IPS-18c (cell line): Measurements from ENCODE around the gene CTAGE9.
"Not testable (repeated sequence)": the region's sequence is repeated elsewhere in the genome, so short reads cannot be mapped to it uniquely, and the experiment has no call there.

Source experiments
- H3K4me3 ChIP-seq: 2 replicates; pipeline ENCODE4 v1.7.0; 2013; ENCODE audit warnings: low read depth, mild to moderate bottlenecking, low read length, moderate library complexity; ENCODE audit not compliant: insufficient read depth
- H3K9me3 ChIP-seq: one replicate; pipeline ENCODE4 v1.6.1; 2013; ENCODE audit warnings: mild to moderate bottlenecking, low read length, moderate library complexity; ENCODE audit not compliant: control insufficient read depth, insufficient read depth

Gene CTAGE9

DNA sequence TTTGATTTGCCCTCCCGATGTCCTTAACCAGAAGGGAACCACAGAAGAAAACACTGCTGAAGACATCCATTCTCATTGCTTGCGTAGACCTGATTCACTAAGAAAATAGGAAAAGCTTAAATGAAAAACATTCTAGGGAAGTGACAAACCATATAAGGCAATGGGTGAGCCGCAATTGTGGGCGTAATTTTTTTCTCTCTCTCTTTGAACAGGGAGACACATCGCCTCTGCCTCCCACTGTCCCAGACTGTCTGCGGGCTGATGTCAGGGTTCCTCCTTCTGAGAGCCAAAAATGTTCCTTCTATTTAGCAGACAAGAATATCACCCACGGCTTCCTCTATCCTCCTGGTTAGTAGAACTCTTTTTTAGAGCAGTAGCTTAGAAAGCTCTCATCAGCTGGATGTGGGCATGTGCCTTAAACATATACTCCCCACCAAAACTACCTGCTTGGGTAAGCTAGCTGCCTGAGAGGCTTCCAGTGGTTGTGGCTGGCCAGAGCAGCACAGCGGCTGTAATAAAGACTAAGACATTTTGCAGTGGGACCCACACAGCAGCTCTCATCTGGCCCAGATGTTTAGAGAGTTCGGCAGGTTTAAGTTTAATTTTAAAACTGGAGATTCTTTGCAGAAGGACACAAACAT lies 22.7 kb upstream of the CTAGE9 start:
- H3K4me3 ChIP-seq, result no peak overlapping the region

DNA sequence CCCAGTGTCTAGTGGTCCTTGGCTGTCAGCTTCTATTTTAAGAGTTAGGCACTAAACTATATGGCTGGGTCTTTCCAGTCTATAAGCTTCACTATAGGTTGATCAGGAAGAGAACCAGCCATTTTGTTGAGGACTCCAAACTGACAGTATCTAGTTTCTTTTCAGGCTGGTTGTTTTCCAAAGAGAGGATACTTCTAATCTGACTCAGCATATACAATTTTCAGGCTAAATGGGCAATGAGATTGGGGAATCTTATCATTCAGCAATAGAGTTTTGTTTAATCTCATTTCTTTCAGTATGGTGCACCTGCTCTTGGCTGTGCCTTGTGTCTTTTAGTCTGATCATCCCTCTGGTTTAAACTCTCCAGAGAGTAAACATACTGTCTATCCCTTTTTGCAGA lies 20.4 kb upstream of the CTAGE9 start:
- Histone ChIP-seq H3K4me3 (no peak overlapping the region), H3K9me3 (no peaks in the 10 kb centered on the region)

More for the DNA sequence above, 22.7 kb upstream of the CTAGE9 start:
- H3K9me3 ChIP-seq, result no peaks in the 10 kb centered on the region

- Histone ChIP-seq H3K9me3 (no peaks in the 10 kb centered on the region), H3K4me3 (no peak overlapping the region)
Observed at GRCh38 chr6:131730264-131730663, 19.4 kb upstream of the CTAGE9 start.

DNA sequence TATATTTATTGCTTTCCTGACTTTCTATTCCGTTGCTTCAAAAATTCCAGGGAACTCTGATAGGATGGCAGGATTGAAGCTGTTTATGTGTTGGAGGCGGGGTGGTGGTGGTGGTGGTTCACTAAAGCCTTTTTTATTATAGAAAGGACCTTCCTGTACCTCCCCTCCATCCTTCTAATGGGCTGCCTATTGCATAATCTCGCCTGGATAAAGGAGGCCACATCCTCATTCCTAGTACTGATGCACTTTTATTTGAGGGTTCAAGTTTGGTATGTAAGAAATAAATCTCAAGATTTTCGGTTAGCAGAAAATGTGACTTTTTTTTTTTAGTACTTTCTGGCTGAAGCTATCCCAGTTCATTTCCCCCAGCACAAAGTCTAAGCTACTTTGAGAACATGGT lies 18.7 kb upstream of the CTAGE9 start:
- Histone ChIP-seq H3K9me3 (no peaks in the 10 kb centered on the region), H3K4me3 (no peak overlapping the region)

GRCh38 chr6:131728296-131728939 lies 17.6 kb upstream of the CTAGE9 start:
- Histone ChIP-seq H3K9me3 (no peaks in the 10 kb centered on the region), H3K4me3 (no peak overlapping the region)

DNA sequence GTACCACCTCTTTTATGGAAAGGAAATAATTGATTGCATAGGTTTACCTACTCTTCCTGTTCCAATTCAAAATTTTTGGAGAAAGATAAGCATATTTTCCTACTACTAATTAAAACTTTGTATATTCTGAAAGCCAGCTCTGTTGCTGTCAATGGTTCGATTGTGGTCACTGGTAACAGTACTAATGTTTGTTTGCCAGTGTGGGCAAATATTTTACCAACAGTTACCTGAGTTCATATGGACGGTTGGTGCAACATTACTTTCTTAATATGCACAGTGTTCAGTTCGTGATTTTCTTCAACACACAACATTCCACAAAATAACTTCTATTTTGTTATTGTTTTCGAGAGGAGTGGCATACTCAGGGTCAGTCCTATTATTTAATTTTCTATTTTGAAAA lies 17.1 kb upstream of the CTAGE9 start:
- no peaks in the 10 kb centered on the region for H3K9me3 ChIP-seq

DNA sequence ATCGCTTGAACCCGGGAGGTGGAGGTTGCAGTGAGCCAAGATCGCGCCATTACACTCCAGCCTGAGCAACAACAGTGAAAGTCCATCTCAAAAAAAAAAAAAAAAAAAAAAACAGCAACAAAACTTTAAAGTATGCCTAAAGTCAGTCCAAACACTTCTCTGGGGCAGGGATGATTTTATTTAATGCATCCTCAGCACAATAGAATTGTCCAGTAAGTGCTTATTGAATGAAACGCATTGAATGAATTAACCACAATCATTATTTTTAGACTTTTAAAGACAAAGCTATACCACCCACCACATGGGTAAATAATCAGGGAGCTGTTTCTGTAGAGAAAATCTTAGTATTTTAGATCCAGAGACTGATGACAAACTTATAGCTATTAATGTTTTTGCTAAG lies 16.6 kb upstream of the CTAGE9 start:
- Histone ChIP-seq H3K4me3 (no peak overlapping the region), H3K9me3 (no peaks in the 10 kb centered on the region)

More for the DNA sequence above, 17.1 kb upstream of the CTAGE9 start:
- H3K4me3 ChIP-seq, result no peak overlapping the region

DNA sequence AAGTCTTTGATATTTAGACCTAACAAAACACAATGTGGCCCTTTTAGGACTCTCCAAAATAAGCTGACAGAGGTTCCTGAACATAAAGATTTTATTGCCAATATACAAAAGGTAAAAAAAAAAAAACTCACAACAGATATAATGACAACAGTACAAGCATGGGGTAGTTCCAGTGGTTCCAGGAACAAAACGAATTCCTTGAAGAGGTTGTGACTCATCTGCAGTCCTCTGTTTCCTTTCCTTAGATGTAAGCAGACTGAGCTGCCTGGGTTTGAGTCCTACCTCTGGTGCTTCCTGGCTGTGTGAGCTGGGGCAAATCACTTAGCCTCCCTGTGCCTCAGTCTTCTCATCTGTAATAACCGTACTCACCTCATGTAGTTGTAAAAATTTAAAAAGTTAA lies 13.3 kb upstream of the CTAGE9 start:
- Histone ChIP-seq H3K9me3 (no peaks in the 10 kb centered on the region), H3K4me3 (no peak overlapping the region)

DNA sequence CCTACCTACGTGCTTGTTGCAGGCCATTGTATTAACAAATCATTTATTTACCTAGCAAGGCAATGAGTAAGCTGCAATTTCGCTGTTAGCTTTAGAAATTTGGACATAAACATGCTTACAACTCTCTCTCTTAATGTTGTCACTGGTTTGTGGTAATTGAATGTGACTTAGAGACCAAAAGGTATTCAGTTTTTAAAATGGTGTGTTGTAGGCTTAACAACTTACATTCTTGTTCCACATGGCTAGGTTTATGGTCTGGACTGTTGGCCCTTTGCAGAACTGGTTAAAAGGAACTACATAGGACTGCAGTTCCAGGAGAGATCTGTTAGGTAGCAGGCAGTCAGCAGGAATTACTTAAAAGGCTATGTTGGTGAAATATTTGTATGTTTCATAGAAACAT lies 10.3 kb upstream of the CTAGE9 start:
- Histone ChIP-seq H3K4me3 (no peak overlapping the region), H3K9me3 (no peaks in the 10 kb centered on the region)

DNA sequence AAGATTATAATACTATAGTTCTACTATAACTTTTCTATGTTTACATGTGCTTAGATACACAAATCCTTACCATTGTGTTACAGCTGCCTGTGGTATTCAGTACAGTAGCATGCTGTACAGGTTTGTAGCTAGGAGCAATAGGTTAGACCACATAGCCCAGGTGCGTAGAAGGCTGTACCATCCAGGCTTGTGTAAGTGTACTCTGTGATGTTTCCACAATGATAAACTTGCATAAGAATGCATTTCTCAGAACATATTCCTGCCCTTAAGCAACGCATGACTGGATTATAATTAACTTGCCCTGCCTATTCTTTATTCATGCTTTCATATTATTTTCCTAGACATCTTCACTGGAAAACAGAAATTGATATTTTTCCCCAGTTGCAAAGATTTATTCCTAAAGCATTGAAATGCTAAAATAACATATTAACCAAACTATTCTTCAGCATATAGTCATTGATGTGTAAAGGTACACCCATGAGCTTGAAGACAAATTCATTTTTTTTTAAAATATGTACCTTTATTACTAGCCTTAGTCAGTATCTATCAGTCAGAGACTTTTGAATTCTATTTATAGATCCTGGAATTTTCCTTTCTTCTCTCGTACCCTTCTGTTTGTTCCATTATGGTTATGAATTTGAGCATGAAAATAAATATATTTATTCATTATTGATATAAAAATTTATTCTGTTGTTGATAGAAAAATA lies 7.2 kb upstream of the CTAGE9 start:
- H3K4me3 ChIP-seq, result no peak overlapping the region
- no peaks in the 10 kb centered on the region for H3K9me3 ChIP-seq

- not testable (repeated sequence) for H3K4me3 ChIP-seq, H3K9me3 ChIP-seq
Observed at GRCh38 chr6:131715567-131715966, 4.8 kb upstream of the CTAGE9 start.

- H3K4me3 ChIP-seq, result not testable (repeated sequence)
Observed at GRCh38 chr6:131703905-131704304, 6.9 kb downstream of the CTAGE9 start.

DNA sequence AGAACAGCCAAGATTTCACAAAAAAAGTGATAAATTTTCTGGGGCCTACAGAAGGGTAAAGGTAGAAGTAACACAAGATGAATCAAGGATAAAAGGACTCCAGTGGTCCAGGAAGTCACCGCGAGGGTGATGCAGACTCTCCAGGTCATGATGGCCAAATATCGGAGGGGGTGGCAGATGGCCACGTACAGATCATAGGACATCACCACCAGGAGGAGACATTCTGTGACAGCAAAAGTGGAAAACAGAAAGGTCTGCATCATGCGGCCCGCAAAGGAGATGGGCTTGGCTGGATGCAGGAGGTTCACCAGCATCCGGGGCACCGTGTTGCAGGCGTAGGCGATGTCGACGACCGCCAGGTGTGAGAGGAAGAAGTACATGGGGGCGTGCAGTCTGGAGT lies 10.0 kb downstream of the CTAGE9 start:
- H3K4me3 ChIP-seq, H3K9me3 ChIP-seq: not testable (repeated sequence)

More at GRCh38 chr6:131703905-131704304, 6.9 kb downstream of the CTAGE9 start:
- H3K9me3 ChIP-seq, result not testable (repeated sequence)

GRCh38 chr6:131696956-131697355 lies 13.9 kb downstream of the CTAGE9 start:
- Histone ChIP-seq H3K4me3 (no peak overlapping the region), H3K9me3 (no peaks in the 10 kb centered on the region)

GRCh38 chr6:131694832-131695426 lies 15.9 kb downstream of the CTAGE9 start:
- Histone ChIP-seq H3K9me3 (no peaks in the 10 kb centered on the region), H3K4me3 (no peak overlapping the region)

DNA sequence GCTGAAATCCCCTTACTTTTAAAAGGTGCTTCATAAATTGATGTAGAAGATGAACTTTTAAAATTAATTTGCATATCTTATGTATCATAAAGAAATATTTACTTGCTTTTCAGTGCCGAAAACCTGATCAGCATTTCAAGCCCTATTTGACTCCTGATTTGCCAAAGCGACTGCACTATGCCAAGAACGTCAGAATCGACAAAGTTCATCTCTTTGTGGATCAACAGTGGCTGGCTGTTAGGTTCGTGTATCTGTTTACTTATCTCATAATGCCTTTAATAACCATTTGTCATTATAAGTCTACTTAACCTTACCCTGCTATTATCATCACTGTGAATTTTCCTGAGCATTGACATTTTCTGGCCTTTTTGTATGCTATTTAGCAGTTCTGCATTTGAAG lies 17.4 kb downstream of the CTAGE9 start:
- Histone ChIP-seq H3K4me3 (no peak overlapping the region), H3K9me3 (no peaks in the 10 kb centered on the region)

- Histone ChIP-seq H3K4me3 (no peak overlapping the region), H3K9me3 (no peaks in the 10 kb centered on the region)
Observed at GRCh38 chr6:131692589-131692988, 18.2 kb downstream of the CTAGE9 start.

GRCh38 chr6:131692031-131692430 lies 18.8 kb downstream of the CTAGE9 start:
- no peak overlapping the region for H3K4me3 ChIP-seq

More at GRCh38 chr6:131692031-131692430, 18.8 kb downstream of the CTAGE9 start:
- H3K9me3 ChIP-seq, result no peaks in the 10 kb centered on the region
